Measurements from ENCODE around the gene RPGR. TPM values are rescaled to one million over a fixed set of nuclear protein-coding genes. Genes with fewer than 3 reads are reported as not detected.

RPGR gene
- total RNA-seq, 1 experiment from 2014 or later, result 23.8 TPM

DNA sequence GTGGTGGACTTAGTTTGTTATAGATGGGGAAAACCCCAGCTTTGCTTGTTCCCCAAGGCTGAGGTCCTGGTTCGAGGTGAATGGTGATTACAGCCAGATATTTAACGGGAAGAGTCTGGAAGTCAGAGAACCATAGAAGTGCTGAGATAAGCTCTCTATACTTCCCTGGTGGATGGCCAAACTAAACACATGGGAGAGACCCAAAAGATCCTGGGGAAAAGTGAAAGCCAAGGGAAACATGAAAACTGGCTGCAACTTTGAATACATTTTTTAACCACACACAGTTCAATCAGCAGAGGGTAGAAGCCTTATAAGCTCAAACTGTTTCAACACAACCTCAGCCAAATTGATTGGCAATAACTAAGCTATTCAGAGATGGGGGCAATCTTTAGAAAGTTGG, 77.3 kb downstream of the RPGR start:
- CTCF ChIA-PET, result interaction anchor here (0.7 to 1.4 kb wide), 2 partner anchors 30 to 62 kb away, joined by 3 to 4 read pairs; no protein-coding TSS in a partner anchor
- H3K9me3 Mint-ChIP-seq (ENCODE audit: unreplicated experiment), result no peaks in the 10 kb centered on the region

DNA sequence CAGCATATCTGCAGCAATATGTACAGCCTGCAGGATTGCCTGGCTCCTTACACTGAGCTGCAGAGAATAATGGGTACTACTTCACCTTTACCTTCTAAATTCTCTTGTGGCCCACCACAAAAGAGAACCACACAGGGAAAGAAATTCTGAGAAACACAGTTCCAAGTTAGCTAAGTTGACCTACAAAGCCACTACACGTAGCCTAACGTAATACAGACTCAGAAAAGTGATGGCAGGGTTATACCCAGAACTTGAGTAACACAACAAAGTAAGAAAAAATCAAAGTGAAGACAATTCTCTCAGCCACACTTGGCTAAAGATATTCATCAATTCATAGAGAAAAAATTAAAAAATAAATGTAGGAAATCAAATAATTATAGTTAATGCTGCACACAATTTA, 80.3 kb downstream of the RPGR start:
- TF ChIP-seq, protein P1, sequence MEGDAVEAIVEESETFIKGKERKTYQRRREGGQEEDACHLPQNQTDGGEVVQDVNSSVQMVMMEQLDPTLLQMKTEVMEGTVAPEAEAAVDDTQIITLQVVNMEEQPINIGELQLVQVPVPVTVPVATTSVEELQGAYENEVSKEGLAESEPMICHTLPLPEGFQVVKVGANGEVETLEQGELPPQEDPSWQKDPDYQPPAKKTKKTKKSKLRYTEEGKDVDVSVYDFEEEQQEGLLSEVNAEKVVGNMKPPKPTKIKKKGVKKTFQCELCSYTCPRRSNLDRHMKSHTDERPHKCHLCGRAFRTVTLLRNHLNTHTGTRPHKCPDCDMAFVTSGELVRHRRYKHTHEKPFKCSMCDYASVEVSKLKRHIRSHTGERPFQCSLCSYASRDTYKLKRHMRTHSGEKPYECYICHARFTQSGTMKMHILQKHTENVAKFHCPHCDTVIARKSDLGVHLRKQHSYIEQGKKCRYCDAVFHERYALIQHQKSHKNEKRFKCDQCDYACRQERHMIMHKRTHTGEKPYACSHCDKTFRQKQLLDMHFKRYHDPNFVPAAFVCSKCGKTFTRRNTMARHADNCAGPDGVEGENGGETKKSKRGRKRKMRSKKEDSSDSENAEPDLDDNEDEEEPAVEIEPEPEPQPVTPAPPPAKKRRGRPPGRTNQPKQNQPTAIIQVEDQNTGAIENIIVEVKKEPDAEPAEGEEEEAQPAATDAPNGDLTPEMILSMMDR (IDR thresholded peaks at IDR 0.05; ENCODE audit: unreplicated experiment), result no peak
- ChIA-PET POLR2A (interaction anchor here (0.5 kb wide), 1 partner anchor 799 kb away, joined by 3 read pairs; no protein-coding TSS in a partner anchor), CTCF (interaction anchor here (0.9 kb wide), 1 partner anchor 80 kb away, joined by 3 read pairs; the partner anchor contains the start of gene RPGR)
- Mint-ChIP-seq H3K9me3 (ENCODE audit: unreplicated experiment) (no peaks in the 10 kb centered on the region), H3K27ac (ENCODE audit: low read depth, unreplicated experiment) (no peak overlapping the region), H3K36me3 (ENCODE audit: insufficient read depth, unreplicated experiment) (no peaks in the 10 kb centered on the region), H3K27me3 (ENCODE audit: insufficient read depth, unreplicated experiment) (peaks cover 92% of the 10 kb centered on the region), H3K4me1 (ENCODE audit: insufficient read depth, unreplicated experiment) (no peaks in the 10 kb centered on the region), H3K4me3 (ENCODE audit: unreplicated experiment) (no peak overlapping the region)
- intact Hi-C loops (cut with micrococcal nuclease), result no loop called here
- no peak for DNase-seq (ENCODE audit: unreplicated experiment)
- no TSS peak for BruUV-seq (replicated peaks)

More for the DNA sequence above, 77.3 kb downstream of the RPGR start:
- TF ChIP-seq, protein P1 (IDR thresholded peaks at IDR 0.05; ENCODE audit: unreplicated experiment), result no peak
- no peak overlapping the region for H3K4me3 Mint-ChIP-seq (ENCODE audit: unreplicated experiment)
- DNase-seq (ENCODE audit: unreplicated experiment), result peak; percentile 9
- intact Hi-C loops (cut with micrococcal nuclease), result no loop called here
- H3K27me3 Mint-ChIP-seq (ENCODE audit: insufficient read depth, unreplicated experiment), result peaks cover 85% of the 10 kb centered on the region
- H3K4me1 Mint-ChIP-seq (ENCODE audit: insufficient read depth, unreplicated experiment), result no peaks in the 10 kb centered on the region
- no peaks in the 10 kb centered on the region for H3K36me3 Mint-ChIP-seq (ENCODE audit: insufficient read depth, unreplicated experiment)
- BruUV-seq (replicated peaks), result no TSS peak
- H3K27ac Mint-ChIP-seq (ENCODE audit: low read depth, unreplicated experiment), result no peak overlapping the region
- POLR2A ChIA-PET, result interaction anchor here (0.6 kb wide), 1 partner anchor 26 kb away, joined by 3 read pairs; no protein-coding TSS in a partner anchor

- Mint-ChIP-seq H3K27me3 (ENCODE audit: insufficient read depth, unreplicated experiment) (peaks cover 72% of the 10 kb centered on the region), H3K4me3 (ENCODE audit: unreplicated experiment) (no peak overlapping the region), H3K4me1 (ENCODE audit: insufficient read depth, unreplicated experiment) (no peaks in the 10 kb centered on the region), H3K36me3 (ENCODE audit: insufficient read depth, unreplicated experiment) (no peaks in the 10 kb centered on the region), H3K9me3 (ENCODE audit: unreplicated experiment) (no peaks in the 10 kb centered on the region), H3K27ac (ENCODE audit: low read depth, unreplicated experiment) (no peak overlapping the region)
- BruUV-seq (replicated peaks), result no TSS peak
- TF ChIP-seq, protein P1 (IDR thresholded peaks at IDR 0.05; ENCODE audit: unreplicated experiment), result no peak
- ChIA-PET CTCF (no interaction called here), POLR2A (no interaction called here)
- DNase-seq (ENCODE audit: unreplicated experiment), result no peak
- intact Hi-C loops (cut with micrococcal nuclease), result no loop called here
Observed at GRCh38 chrX:38240541-38240940, 86.8 kb downstream of the RPGR start.

DNA sequence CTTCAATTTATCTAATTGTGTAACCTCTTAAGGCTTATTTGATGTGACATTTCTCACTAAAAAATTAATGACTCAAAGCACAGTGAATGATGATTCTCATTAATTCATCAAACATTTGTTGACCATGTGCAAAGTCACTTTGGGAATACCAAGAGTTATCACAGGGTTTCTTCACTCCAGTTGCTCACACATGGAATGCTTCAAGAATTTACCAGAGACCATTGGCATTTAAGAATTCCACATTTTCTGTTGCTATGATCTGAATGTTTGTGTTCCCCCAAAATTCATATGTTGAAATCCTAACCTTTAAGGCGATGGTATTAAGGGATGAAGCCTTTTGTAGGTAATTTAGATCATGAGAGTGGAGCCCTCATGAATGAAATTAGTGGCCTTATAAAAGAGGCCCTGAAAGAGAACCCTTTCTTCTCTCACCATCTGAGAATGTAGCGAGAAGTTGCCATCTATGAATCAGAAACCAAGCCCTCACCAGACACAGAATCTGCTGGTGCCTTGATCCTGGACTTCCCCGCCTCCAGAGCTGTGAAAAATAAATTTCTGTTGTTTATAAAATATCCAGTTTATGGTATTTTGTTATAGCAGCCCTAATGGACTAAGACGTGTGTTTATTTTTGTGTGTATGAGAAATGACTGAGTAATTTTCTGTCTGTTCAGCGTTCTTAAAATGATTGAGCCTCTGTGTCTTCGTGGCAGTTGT, 90.3 kb downstream of the RPGR start:
- H3K27me3 Mint-ChIP-seq (ENCODE audit: insufficient read depth, unreplicated experiment), result peaks cover 70% of the 10 kb centered on the region
- TF ChIP-seq, protein P1 (IDR thresholded peaks at IDR 0.05; ENCODE audit: unreplicated experiment), result no peak
- H3K27ac Mint-ChIP-seq (ENCODE audit: low read depth, unreplicated experiment), result no peak overlapping the region
- CTCF ChIA-PET, result interaction anchor here (0.6 kb wide), 1 partner anchor 348 kb away, joined by 4 read pairs; no protein-coding TSS in a partner anchor
- POLR2A ChIA-PET, result no interaction called here
- peaks cover 23% of the 10 kb centered on the region for H3K4me1 Mint-ChIP-seq (ENCODE audit: insufficient read depth, unreplicated experiment)
- intact Hi-C loops (cut with micrococcal nuclease), result no loop called here
- no peaks in the 10 kb centered on the region for H3K9me3 Mint-ChIP-seq (ENCODE audit: unreplicated experiment)
- no TSS peak for BruUV-seq (replicated peaks)
- no peak overlapping the region for H3K4me3 Mint-ChIP-seq (ENCODE audit: unreplicated experiment)
- no peaks in the 10 kb centered on the region for H3K36me3 Mint-ChIP-seq (ENCODE audit: insufficient read depth, unreplicated experiment)
- DNase-seq (ENCODE audit: unreplicated experiment), result no peak

All from MCF 10A (cell line).